Fibroblast of lung (primary cell): Measurements from ENCODE around the gene C5orf63. TPM values are rescaled to one million over a fixed set of nuclear protein-coding genes. Genes with fewer than 3 reads are reported as not detected.
"Not testable (repeated sequence)": the region's sequence is repeated elsewhere in the genome, so short reads cannot be mapped to it uniquely, and the experiment has no call there.

Experiments used
- DNase-seq, 2 donors: peaks; one replicate each; pipeline versions ENCODE4 v3.0.0 to v3.0.0-alpha.2; 2010; ENCODE audit warnings: low read depth in 2 of 2
- H2AFZ ChIP-seq: 2 replicates; pipeline ENCODE4 v1.5.1; 2012; ENCODE audit warnings: low read length, control low read depth, inconsistent platforms
- H3K27ac ChIP-seq: 2 replicates; pipeline ENCODE4 v1.5.1; 2011; ENCODE audit warnings: low read length, control low read depth; ENCODE audit not compliant: insufficient read depth
- H3K27me3 ChIP-seq: 2 replicates; pipeline ENCODE4 v1.5.1; 2011; ENCODE audit warnings: mild to moderate bottlenecking, low read length; ENCODE audit not compliant: control insufficient read depth, insufficient read depth
- H3K36me3 ChIP-seq: 2 replicates; pipeline ENCODE4 v1.5.1; 2011; ENCODE audit warnings: low read length; ENCODE audit not compliant: control insufficient read depth, insufficient read depth
- H3K4me1 ChIP-seq: 2 replicates; pipeline ENCODE4 v1.5.1; 2011; ENCODE audit warnings: low read length; ENCODE audit not compliant: control insufficient read depth, insufficient read depth; ENCODE audit errors: extremely low read depth
- H3K4me2 ChIP-seq: 2 replicates; pipeline ENCODE4 v1.5.1; 2011; ENCODE audit warnings: low read length, control low read depth; ENCODE audit not compliant: insufficient read depth; ENCODE audit errors: extremely low read depth
- H3K4me3 ChIP-seq, 4 experiments: fragments of 200-600 bp in 1 of 4; sonication (generic) in 1 of 4; replicated peaks in 1 of 4; 2 replicates each; pipeline ENCODE4 v1.5.1; 2011 to 2016; ENCODE audit warnings: low read length in 4 of 4, low read depth in 3 of 4, mild to moderate bottlenecking in 3 of 4, control low read depth in 2 of 4, inconsistent platforms in 1 of 4, mixed read lengths in 1 of 4; ENCODE audit not compliant: insufficient read depth in 1 of 4; ENCODE audit errors: control extremely low read depth in 1 of 4
- H3K79me2 ChIP-seq: 2 replicates; pipeline ENCODE4 v1.5.1; 2012; ENCODE audit warnings: mild to moderate bottlenecking, low read length, inconsistent platforms; ENCODE audit not compliant: control insufficient read depth, insufficient read depth
- H3K9ac ChIP-seq: 2 replicates; pipeline ENCODE4 v1.5.1; 2011; ENCODE audit warnings: mild to moderate bottlenecking, low read length, control low read depth; ENCODE audit not compliant: insufficient read depth
- H3K9me3 ChIP-seq: 2 replicates; pipeline ENCODE4 v1.5.1; 2012; ENCODE audit warnings: low read depth, low read length; ENCODE audit not compliant: control insufficient read depth, insufficient read depth
- H4K20me1 ChIP-seq: 2 replicates; pipeline ENCODE4 v1.5.1; 2011; ENCODE audit warnings: low read length; ENCODE audit not compliant: control insufficient read depth, insufficient read depth; ENCODE audit errors: extremely low read depth
- CTCF ChIP-seq, 2 donors: IDR thresholded peaks in 1 of 2; conservative IDR thresholded peaks in 1 of 2; 1 replicate in 1 of 2; 2 replicates in 1 of 2; pipeline ENCODE4 v1.5.1; 2011 to 2012; ENCODE audit warnings: low read length in 2 of 2, control low read depth in 1 of 2, inconsistent platforms in 1 of 2, low read depth in 1 of 2, mild to moderate bottlenecking in 1 of 2
- EZH2 ChIP-seq: IDR thresholded peaks from 2 replicates; pipeline ENCODE4 v1.5.1; 2012; ENCODE audit warnings: low read length, control low read depth, mild to moderate bottlenecking; ENCODE audit errors: missing control alignments
- polyA plus RNA-seq, 2 donors: library from polyadenylated mRNA; depleted of rRNA in 1 of 2; stranded (reverse) in 1 of 2; unstranded in 1 of 2; fragments of >200 nt; gene quantifications; 2 replicates each; pipeline ENCODE4 v1.2.1, GENCODE V29; 2011 to 2012; ENCODE audit warnings: missing spikeins in 1 of 2
- total RNA-seq: library from RNA; depleted of rRNA; stranded (reverse); fragments of >200 nt; gene quantifications from 2 replicates; pipeline ENCODE4 v1.2.1, GENCODE V29; 2014

Gene C5orf63
- total and polyA plus RNA-seq, 2 donors (not counting 1 experiment from before 2014, with no cell fraction given), result 2.9 to 4.0 TPM

GRCh38 chr5:127026166-127026565 lies 47.1 kb downstream of the C5orf63 start:
- H3K27me3 ChIP-seq, result no peaks in the 10 kb centered on the region
- no peak overlapping the region for H3K4me2 ChIP-seq
- no peaks in the 10 kb centered on the region for H3K9me3 ChIP-seq
- peaks cover 13% of the 10 kb centered on the region for H3K79me2 ChIP-seq
- peaks cover 2% of the 10 kb centered on the region for H3K4me1 ChIP-seq
- no peak for TF ChIP-seq EZH2
- no peak overlapping the region for H3K27ac ChIP-seq
- H3K9ac ChIP-seq, result no peak overlapping the region
- DNase-seq, result no peak
- H3K4me3 ChIP-seq, result no peak overlapping the region
- no peak overlapping the region for H2AFZ ChIP-seq
- H3K36me3 ChIP-seq, result no peaks in the 10 kb centered on the region
- H4K20me1 ChIP-seq, result no peaks in the 10 kb centered on the region

GRCh38 chr5:127025467-127025866 lies 47.8 kb downstream of the C5orf63 start:
- no peak for DNase-seq

GRCh38 chr5:127024821-127025220 lies 48.5 kb downstream of the C5orf63 start:
- no peak overlapping the region for H3K9ac ChIP-seq
- H3K79me2 ChIP-seq, result peaks cover 13% of the 10 kb centered on the region
- no peaks in the 10 kb centered on the region for H3K27me3 ChIP-seq
- H4K20me1 ChIP-seq, result no peaks in the 10 kb centered on the region
- no peak overlapping the region for H3K4me3 ChIP-seq
- H3K9me3 ChIP-seq, result no peaks in the 10 kb centered on the region
- H3K27ac ChIP-seq, result no peak overlapping the region
- TF ChIP-seq EZH2 (no peak), CTCF (conservative IDR thresholded peaks at IDR 0.05 in 1 of 2, IDR thresholded peaks at IDR 0.05 in 1 of 2; ENCODE audit: low read depth in 1 of 2, low read length in 2 of 2) (no peak)
- no peaks in the 10 kb centered on the region for H3K36me3 ChIP-seq
- H3K4me1 ChIP-seq, result peaks cover 2% of the 10 kb centered on the region
- H2AFZ ChIP-seq, result no peak overlapping the region
- DNase-seq, result no peak
- H3K4me2 ChIP-seq, result no peak overlapping the region

More at GRCh38 chr5:127025467-127025866, 47.8 kb downstream of the C5orf63 start:
- no peaks in the 10 kb centered on the region for H3K36me3 ChIP-seq
- no peaks in the 10 kb centered on the region for H4K20me1 ChIP-seq
- TF ChIP-seq CTCF (conservative IDR thresholded peaks at IDR 0.05 in 1 of 2, IDR thresholded peaks at IDR 0.05 in 1 of 2; ENCODE audit: low read depth in 1 of 2, low read length in 2 of 2) (no peak), EZH2 (no peak)
- no peak overlapping the region for H3K4me2 ChIP-seq
- H3K27me3 ChIP-seq, result no peaks in the 10 kb centered on the region
- no peak overlapping the region for H3K27ac ChIP-seq
- H3K4me3 ChIP-seq, result no peak overlapping the region
- H3K4me1 ChIP-seq, result peaks cover 2% of the 10 kb centered on the region
- no peak overlapping the region for H2AFZ ChIP-seq
- no peak overlapping the region for H3K9ac ChIP-seq
- no peaks in the 10 kb centered on the region for H3K9me3 ChIP-seq
- H3K79me2 ChIP-seq, result peaks cover 13% of the 10 kb centered on the region

GRCh38 chr5:127023552-127024191 lies 49.6 kb downstream of the C5orf63 start:
- not testable (repeated sequence) for H3K4me1 ChIP-seq, H3K9me3 ChIP-seq, H3K9ac ChIP-seq, H3K27ac ChIP-seq, H4K20me1 ChIP-seq, DNase-seq, H2AFZ ChIP-seq, H3K27me3 ChIP-seq, H3K79me2 ChIP-seq, H3K4me2 ChIP-seq, H3K4me3 ChIP-seq, H3K36me3 ChIP-seq
